Purkinje cell (primary cell): ENCODE data around the gene NAXD. TPM values are rescaled to one million over a fixed set of nuclear protein-coding genes. Genes with fewer than 3 reads are reported as not detected.

Experiments used
- polyA plus RNA-seq: library from polyadenylated mRNA; unstranded; fragments of >200 nt; fragmentation: Nextera tagmentation; gene quantifications from 2 replicates; pipeline ENCODE4 v1.2.1, GENCODE V29; 2014

The NAXD gene
- 18.1 and 20.5 TPM in 2 replicates for polyA plus RNA-seq

GRCh38 chr13:110615322-110616102 is at the start of gene NAXD:
Gene NAXD, plus strand, starts transcription at chr13:110615545. Its CDS starts 57 bp downstream, at chr13:110615602.

Other genes with a start within 250 kb of the NAXD start
- gene RAB20, start 53.8 kb upstream of the NAXD start, polyA plus RNA-seq = 2.9 and 4.1 TPM in 2 replicates
- gene CARS2, start 90.6 kb downstream of the NAXD start, polyA plus RNA-seq = 5.6 and 8.3 TPM in 2 replicates
- gene ING1, start 98.2 kb downstream of the NAXD start, polyA plus RNA-seq = 2.4 and 5.5 TPM in 2 replicates